D341Med (cell line): ENCODE results near the gene NAA50.
A peak's percentile ranks its signal among the peaks of the same experiment; 100 is the strongest.

Experiments
- DNase-seq: peaks from one replicate; pipeline ENCODE4 v3.0.0; 2012; ENCODE audit warnings: low spot score

The NAA50 gene

DNA sequence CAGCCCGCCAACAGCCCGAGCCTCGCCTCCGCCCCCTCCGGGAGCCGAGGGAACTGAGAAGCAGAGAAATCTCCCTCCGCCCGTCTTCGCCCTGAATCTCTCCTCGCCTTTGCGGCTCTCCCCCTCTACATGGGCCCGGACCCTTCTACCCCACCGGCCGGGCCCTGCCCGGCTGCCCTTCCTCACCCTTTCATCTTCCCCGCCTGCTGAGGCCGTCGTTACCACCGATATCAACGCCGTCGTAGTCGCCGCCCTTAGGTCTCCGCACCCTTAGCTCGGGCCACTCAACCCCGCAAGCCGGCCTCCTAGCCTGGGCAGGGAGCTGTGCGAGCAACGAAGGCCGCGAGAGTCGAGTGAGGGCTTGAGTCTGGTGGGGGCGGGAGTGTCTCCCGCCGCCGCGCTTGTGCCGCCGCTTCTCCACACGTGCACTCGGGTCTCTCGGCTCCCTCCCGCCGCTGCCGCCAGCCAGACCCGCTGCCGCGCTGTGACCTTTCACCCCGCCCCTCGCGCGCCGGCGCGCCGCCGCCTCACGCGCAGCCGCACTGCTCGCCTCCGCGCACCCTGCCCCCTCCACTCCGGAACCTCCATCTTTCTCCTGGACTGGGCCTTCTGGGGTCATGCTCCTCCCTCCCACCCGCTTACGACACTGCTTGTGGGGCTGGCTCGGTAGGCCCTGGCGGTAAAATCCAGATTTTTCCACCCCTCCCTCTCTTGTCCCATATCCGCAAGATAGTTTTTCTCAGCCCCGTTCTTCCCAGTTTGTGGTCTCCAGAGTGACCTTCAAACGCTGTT is at the start of gene NAA50:
NAA50 (minus strand) TSS at position 494 of the 792 bp plus-strand sequence; CDS start at position 194, 300 bp downstream.
- DNase-seq = peak; percentile 94

DNA sequence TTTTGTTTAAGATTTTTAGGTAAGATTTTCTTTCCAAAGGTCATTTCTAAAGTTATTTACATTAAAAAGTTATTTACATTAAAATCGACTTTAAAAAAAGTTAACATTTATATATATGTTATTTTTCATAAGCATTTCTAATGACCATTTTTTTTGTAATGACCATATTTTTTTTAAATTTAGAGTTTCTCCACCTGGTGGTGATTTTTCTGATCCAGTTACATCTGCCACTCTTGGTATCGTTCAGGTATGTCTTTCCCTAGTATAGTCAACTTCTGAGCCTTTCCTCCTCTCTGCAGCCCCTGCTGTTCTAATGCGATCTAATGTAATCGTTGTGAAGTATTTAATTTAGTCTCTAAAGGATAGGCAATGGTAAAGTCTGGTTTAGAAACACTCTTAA is 49.6 kb upstream of the NAA50 start:
- DNase-seq = no peak

DNA sequence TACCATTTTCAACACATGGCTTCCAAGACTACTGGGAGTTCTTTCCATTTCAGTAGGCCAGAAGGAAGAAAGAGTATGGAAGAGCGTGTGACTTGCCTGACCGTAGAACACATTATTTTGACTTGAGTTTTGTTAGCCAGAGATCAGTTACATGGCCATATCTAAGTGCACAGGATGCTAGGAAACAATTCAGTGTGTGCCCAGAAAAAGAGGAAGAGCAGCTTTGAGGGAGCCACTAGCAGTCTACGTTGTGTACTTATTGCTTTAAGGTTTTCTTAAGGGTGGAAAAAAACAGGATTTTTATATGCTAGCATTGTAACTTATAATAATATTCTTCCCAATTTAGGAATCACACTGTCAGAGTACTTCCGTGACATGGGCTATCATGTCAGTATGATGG is 48.5 kb upstream of the NAA50 start:
- DNase-seq = no peak

DNA sequence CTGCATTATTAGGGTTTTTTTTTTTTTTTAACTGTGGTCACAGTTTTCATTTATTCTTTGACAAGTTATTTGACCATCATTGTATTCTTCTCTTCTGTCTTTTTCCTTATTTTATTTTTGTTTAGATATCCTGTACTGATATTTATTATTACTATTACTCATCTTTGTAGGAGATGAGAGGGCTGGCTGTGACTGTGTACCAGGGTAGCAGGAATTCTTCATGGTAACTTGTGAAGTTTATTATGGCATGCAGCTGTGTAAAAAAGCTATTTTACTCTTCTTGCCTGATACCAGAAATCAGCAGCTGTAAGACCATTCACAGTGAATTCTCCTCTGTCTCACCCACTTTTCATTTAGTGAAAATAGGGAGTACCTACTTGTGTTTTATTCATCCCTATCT is 45.3 kb upstream of the NAA50 start:
- no peak for DNase-seq

DNA sequence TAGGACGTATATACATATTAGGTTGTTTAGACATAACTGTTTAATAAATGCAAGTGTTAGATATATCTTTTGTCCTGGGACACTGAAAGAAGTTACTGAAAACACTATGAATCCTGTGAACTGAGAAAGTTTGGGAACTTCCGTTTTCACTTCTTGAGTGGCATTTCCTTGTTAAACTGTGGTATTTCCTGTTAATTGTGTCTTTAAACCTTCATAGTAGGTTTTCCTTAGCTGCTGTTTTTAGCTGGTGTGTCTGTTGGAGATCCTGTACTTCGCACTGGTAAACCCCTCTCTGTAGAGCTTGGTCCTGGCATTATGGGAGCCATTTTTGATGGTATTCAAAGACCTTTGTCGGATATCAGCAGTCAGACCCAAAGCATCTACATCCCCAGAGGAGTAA is 37.9 kb upstream of the NAA50 start:
- DNase-seq = no peak

DNA sequence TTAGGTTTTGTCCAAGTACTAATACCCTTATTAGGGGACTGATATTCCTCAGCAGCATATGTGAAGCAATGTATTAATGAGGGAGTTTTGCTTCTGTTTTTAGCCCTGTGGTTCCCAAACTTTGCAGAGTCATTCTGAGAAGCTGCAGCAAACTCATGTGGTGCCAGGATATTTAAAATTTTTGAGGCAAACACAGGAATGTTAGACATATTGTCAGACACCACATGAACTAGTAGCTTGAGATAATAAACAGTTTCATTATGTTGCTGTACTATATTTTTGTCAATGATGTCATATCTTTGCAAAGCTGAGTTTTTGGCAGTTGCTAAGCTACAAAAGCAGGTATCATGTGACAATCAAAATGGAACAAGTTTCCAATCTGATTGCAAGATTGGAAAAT is 37.4 kb upstream of the NAA50 start:
- no peak for DNase-seq

DNA sequence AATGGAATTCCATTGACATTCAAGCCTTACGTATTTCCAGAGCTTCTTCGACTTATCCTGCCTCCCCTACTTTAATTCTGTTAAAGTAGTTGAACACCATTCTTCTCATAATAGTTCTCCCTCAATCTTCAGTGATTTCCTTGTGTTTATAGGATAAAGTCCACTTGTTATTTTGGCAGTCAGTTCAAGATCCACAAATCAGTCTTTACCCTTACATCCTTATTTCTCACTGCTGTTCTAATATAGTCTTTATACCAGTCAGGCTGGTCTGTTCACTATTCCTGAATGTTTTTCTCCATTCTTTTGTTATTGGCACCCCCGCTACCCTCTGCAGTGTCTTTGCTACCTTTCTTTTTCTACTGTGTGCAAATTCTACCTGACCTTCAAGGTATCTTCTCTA is 30.5 kb upstream of the NAA50 start:
- DNase-seq = no peak

DNA sequence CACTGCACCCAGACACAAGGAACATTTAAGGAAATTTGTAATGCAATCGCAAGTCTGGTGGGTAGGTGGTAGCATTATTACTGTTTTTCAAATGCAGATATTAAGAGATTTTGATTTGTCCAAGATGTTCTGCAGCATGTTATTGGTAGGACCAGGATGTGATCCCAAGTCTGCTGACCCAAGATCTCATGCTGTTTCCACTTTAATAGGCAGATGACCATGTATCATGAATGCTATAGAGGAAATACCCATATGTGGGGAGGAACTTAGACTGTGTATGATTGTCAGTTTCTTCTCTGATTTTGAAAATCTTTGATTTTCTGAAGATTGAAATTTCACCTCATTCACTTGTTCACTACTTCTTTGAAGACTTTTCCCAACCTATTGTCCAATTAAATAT is 29.5 kb upstream of the NAA50 start:
- no peak for DNase-seq

DNA sequence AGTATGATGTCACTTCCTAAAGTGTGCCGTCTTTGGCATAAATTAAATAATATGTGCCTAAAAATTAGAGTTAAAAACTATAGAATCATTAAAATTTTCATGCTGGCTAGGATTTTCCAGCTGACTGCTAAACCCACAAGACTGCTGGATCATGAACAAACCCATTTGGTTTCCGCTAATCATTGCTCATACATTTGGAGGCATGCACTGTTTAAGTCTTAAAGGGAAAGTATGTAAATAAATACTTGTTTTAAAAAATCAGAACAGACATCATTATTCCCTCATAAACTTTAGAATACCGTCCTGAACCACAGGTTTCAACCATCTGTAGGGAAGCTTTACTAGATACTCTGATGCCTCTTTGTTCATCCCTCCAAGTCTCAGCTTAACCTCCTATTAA is 27.3 kb upstream of the NAA50 start:
- DNase-seq = no peak

DNA sequence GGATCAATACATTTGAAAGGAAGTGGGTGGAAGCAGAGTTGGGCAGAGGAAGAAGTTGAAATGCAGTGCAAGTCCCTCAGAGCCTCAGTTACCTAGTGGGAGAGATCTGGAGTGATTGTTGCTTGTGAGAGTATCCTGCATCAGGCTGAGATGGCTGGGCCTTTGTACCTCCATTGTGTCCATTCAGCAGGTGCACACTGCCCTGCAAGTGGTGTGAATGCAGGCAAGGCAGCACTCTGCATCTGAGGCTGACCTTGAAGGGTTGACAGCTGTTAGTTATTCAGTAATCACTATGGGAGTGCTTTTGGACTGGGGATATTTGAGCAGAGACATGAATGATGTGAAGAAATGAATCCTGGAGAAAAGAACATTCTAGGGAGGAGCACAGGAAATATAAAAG is 25.9 kb upstream of the NAA50 start:
- DNase-seq = no peak

DNA sequence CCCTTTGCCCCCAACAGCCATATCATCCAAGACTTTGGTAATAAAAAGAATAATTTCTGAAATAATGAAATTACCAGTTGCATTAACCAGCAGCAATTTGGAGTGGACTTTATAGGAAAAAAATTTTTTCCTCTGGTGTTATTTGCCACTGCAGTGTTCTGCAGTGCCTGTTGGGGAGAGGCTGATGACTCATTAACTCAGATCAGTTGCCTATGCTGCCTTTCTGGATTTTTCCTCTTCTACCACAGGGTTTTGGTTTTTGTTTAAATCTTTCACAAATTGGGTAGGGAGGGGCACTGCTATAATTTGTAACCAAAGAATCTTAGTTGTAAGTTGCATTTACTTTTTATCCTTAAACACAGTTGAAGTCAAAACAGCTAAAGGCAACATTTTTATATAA is 23.5 kb upstream of the NAA50 start:
- peak; percentile 21 for DNase-seq

DNA sequence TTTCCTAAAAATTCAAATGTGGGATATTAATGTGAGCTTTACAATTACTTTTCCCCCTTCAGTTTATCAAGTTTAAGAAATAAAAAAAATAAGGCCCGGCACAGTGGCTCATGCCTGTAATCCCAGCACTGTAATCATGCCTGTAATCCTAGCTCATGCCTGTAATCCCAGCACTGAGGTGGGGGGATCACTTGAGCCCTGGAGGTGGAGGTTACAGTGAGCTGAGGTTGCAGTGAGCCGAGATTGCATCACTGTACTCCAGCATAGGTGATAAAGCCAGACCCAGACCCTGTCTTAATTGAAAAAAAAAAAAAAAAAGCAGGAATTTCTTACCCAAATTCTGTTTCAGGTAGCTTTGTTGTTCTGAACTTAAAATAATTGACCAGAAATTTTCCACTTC is 18.6 kb upstream of the NAA50 start:
- no peak for DNase-seq

DNA sequence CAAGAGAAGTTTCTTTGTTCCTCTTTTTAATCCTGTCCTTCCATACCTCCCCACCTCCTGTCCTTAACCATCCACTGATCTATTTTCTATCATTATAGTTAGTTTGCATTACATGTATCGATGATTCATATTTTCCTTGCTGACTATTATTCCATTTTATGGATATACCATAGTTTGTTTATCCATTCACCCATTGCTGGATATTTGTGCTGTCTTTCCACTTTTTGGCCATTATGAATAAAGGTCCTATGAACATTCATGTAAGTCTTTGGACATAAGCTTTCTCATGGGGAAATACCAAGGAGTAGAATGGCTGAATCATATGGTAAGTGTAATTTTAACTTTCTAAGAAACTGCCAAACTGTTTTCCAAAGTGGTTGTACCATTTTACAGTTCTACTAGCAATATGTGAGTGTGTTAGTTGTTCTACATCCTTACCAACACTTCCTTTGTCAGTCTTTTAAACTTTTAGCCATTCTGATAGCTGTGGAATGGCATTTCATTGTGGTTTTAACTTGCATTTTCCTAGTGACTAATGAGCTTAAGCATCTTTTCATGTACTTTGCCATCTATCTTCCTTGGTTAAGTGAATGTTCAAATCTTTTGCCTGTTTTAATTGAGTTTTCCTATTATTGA is 12.5 kb upstream of the NAA50 start:
- DNase-seq = no peak

DNA sequence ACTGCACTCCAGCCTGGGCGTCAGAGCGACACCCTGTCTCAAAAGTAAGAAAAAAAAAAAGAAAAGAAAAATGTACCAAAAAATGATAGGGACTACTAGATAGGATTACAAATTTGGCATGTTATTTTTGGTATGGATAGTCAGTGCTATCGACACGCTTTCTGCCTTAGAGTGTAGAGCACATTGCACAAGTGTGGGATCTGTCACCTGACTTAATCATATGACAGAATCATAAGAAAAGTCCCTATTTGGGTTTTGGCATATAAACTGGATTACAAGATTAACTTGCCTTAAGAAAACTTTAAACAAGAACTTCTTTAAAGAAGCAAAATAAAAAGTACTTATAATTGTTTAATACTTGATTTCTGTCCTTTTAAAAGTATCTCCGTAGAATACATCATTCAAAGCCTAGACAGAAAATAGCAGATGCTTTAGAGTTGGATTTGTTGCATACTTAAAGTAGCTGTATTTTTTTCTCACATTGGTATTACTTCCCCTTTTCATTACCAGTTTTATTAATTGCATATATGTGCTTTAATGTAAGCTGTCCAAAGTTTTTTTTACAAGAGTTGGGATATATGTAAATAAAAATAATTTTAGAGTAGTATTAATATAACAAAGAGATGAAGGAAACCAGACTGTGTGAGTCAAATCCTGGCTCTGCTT is 8.6 kb upstream of the NAA50 start:
- DNase-seq = no peak

DNA sequence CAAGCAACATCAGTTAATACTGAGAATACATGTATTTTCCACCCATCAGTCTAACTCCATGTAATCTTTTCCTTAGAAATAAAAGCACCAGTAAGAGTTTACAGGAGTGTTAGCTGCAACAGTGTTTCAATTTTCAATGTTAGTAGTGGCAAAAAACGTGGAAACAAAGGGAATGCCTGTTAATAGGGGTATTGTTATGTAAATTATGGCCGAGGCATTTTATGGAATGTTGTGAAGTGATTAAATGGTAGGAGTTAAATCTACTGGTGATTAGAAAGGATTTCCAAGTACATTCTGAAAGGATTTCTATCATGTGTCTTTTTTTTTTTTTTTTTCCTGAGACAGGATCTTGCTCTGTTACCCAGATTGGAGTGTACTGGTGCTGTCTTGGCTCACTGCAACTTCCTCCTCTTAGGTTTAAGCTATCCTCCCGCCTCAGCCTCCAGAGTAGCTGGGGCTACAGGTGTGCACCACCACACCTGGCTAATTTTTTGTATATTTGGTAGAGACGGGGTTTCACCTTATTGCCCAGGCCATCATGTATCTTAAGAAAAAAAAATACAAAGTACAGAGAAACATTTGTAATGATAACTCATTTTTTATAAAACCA is 7.4 kb upstream of the NAA50 start:
- DNase-seq = no peak

DNA sequence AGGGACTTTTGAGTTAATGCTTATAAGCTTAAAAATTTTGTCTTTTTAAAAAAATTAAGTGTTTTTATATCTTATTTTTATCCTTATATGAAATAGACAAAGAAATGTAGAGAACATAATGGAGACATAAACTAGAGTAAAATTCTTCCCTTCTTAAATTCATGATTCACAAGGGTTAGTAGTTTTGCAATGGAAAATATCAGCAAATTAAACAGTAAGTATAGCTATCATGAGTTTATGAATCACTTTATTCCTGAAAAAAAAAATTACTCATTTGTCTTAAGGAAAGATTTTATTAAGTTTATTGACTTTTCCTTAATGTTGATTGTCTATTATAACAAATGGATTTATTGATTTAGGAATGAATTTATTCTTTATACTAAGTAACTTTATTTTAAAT is 5.1 kb upstream of the NAA50 start:
- DNase-seq = no peak

DNA sequence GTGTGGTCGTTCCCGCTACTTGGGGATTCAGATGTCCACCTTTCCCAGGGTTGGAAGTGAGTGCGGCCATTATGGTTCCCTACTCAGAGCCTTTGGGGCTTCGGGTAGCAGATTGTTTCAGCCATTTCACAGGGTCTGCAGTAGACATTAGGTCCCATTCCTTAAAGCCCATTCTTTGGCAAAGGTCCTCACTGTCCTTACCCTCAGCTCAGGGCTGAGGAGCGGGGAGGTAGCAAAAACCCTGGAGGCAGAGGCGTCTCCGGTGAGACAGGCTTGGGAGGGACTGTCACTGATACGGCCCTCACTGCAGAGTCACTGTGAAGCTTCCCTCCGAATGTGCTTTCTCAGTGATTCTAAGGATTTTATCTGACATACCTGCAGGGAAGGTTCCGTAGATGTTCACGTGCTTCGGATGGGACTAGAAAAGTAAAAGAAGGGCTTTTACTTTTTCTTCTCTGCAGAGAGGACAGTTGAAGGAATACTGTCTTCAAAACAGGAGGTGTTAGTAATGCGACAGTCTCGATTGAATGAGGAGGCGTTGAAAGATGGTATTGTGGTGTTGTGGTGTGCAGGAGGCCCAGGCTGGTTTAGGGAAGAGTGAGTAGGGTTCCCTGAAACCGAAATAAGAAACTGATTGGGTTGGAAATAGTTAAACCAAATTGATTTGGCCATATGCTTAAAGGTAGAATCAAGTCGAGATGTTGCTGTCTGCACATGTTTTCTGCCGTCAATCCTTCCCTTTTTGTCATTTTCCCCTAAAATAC is 1.4 kb upstream of the NAA50 start:
- DNase-seq = peak; percentile 31

DNA sequence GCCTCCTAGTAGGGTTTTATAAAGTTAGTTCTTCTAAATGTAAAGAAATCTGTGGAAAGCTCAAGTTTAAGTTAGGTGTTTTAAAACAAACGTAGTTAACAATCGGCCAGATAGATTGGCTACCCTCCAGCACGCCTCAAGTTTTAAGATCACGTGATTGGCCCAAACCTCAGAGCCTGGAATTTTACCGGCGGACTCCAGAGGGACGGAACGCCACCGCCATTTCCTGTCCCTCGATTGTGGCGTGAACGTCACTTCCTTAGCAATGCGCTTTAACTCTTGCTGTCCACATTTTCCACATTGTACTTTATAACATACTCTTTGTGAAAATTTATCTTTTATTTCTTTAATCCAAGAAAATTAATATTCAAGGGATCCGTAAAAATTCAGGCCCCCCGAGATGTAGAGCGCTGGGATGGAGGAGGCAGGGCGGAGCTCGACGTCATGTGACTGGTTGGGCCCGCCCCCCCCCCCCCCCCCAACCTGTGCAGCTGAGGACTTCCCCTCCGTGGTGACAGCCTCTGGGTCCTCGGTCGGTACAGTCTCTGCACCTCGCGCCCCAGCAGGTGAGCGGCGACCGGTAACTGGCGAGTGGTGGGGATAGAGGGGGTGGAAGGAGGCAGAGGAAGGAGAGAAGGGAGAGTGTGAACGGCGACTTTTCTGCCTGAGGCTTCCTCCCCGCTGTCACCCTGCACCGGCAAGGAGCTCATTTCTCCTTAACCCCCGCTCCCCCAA is 666 bp upstream of the NAA50 start, which contains the start of gene ATP6V1A:
ATP6V1A (plus strand) TSS at position 488 of the 735 bp plus-strand sequence. CDS start 31,719 bp downstream, outside the sequence.
- peak; percentile 85 for DNase-seq

DNA sequence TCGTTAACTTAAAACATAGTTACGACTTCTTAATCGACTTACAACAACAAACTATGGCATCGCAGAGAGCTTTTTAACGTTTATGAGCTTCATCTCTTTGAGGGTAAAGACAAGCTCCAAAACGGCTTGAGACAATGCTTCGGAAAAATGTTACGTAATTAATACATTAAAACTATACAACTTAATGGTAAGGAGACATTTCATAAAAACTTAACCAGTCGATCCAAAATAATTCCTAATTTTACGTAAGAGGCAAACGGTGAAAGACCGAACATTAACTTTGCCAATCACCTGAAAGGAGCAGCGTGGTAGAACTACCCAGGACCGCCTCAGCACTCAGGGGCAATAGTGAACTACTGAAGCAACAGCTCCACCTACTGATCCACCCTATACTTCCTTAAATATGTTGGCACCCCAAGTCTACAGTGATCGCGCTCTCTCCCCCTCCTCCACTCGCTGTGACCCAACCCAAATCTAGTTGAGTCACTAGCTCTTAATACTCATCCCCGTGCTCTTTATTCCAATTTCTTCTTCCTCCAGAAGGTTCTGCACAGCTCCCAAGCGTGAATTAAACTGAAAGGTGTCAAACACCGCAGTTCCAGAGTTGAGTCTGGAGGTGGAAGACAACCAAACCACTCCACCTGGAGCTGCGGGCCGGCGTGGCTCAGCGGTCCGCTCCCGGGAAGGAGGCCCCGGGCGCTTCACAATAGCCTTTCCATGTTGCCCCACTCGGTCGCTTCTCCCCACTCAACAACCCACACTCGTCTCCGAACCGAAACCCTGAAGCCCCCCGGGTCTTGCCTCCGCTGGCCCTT is 901 bp downstream of the NAA50 start:
- peak; percentile 81 for DNase-seq

DNA sequence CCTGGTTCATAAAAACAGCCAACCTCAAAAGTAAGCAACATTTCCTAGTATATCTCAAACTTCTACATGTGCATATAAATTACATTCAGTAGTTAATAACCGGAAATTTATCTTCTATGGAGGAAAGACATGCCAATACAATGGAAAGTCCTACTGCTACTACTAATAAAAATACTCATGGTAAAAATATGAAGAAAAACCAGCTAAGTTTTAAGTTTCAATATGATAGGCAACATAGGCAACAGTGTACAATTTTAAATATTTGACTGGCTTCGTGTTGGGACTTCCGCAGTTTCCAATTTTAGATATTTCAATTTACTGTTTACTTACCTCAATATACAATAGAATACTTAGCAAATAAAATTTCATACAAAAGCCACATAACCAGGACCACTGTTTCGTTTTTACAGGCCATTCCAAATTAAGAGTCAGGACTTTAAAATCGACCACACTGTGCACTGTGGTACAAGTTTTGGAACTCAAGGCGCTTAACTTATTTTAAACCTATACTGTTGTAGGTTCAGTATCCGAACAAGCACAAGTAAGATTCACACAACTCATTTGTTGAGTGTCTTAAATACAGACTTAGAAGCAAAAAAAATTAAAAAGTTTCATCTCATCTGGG is 2.9 kb downstream of the NAA50 start:
- no peak for DNase-seq
